ENCODE measurements around the gene DNM3.

DNM3 gene

GRCh38 chr1:172146141-172146850 is 305.0 kb downstream of the DNM3 start:
- Histone ChIP-seq H3K27ac (ENCODE audit: low read length) (peak overlapping the region; percentile 90), H3K4me1 (ENCODE audit: control insufficient read depth, insufficient read depth, low read length) (peaks cover 3% of the 10 kb centered on the region), H3K9ac (ENCODE audit: low read length in 2 of 2) (no peak overlapping the region), H3K4me3 (ENCODE audit: low read length in 2 of 2) (no peak overlapping the region), H3K27me3 (ENCODE audit: control insufficient read depth in 1 of 2, insufficient read depth in 2 of 2, low read length in 2 of 2) (no peaks in the 10 kb centered on the region), H3K36me3 (ENCODE audit: control insufficient read depth in 2 of 2, insufficient read depth in 2 of 2, low read length in 2 of 2) (no peaks in the 10 kb centered on the region), H3K9me3 (ENCODE audit: control insufficient read depth in 2 of 2, low read length in 2 of 2) (no peaks in the 10 kb centered on the region)

- H3K9ac ChIP-seq (ENCODE audit: low read length in 2 of 2): no peak overlapping the region
- no peak overlapping the region for H3K4me3 ChIP-seq (ENCODE audit: low read length in 2 of 2)
- H3K4me1 ChIP-seq (ENCODE audit: control insufficient read depth, insufficient read depth, low read length): peaks cover 3% of the 10 kb centered on the region
- H3K27ac ChIP-seq (ENCODE audit: low read length): no peak overlapping the region
- H3K9me3 ChIP-seq (ENCODE audit: control insufficient read depth in 2 of 2, low read length in 2 of 2): no peaks in the 10 kb centered on the region
- H3K36me3 ChIP-seq (ENCODE audit: control insufficient read depth in 2 of 2, insufficient read depth in 2 of 2, low read length in 2 of 2): no peaks in the 10 kb centered on the region
- H3K27me3 ChIP-seq (ENCODE audit: control insufficient read depth in 1 of 2, insufficient read depth in 2 of 2, low read length in 2 of 2): no peaks in the 10 kb centered on the region
Measured at GRCh38 chr1:172147541-172147940, 306.2 kb downstream of the DNM3 start.

GRCh38 chr1:172148213-172148612 is 306.9 kb downstream of the DNM3 start:
- H3K4me3 ChIP-seq (ENCODE audit: low read length in 2 of 2): no peak overlapping the region
- H3K9me3 ChIP-seq (ENCODE audit: control insufficient read depth in 2 of 2, low read length in 2 of 2): no peaks in the 10 kb centered on the region
- no peak overlapping the region for H3K27ac ChIP-seq (ENCODE audit: low read length)
- H3K27me3 ChIP-seq (ENCODE audit: control insufficient read depth in 1 of 2, insufficient read depth in 2 of 2, low read length in 2 of 2): no peaks in the 10 kb centered on the region
- peaks cover 3% of the 10 kb centered on the region for H3K4me1 ChIP-seq (ENCODE audit: control insufficient read depth, insufficient read depth, low read length)
- H3K36me3 ChIP-seq (ENCODE audit: control insufficient read depth in 2 of 2, insufficient read depth in 2 of 2, low read length in 2 of 2): no peaks in the 10 kb centered on the region
- no peak overlapping the region for H3K9ac ChIP-seq (ENCODE audit: low read length in 2 of 2)

- Histone ChIP-seq H3K4me3 (ENCODE audit: low read length in 2 of 2) (no peak overlapping the region), H3K9ac (ENCODE audit: low read length in 2 of 2) (no peak overlapping the region), H3K27ac (ENCODE audit: low read length) (no peak overlapping the region), H3K4me1 (ENCODE audit: control insufficient read depth, insufficient read depth, low read length) (peaks cover 3% of the 10 kb centered on the region), H3K36me3 (ENCODE audit: control insufficient read depth in 2 of 2, insufficient read depth in 2 of 2, low read length in 2 of 2) (no peaks in the 10 kb centered on the region), H3K9me3 (ENCODE audit: control insufficient read depth in 2 of 2, low read length in 2 of 2) (no peaks in the 10 kb centered on the region), H3K27me3 (ENCODE audit: control insufficient read depth in 1 of 2, insufficient read depth in 2 of 2, low read length in 2 of 2) (no peaks in the 10 kb centered on the region)
Measured at GRCh38 chr1:172148707-172149106, 307.4 kb downstream of the DNM3 start.

GRCh38 chr1:172149346-172149745 is 308.0 kb downstream of the DNM3 start:
- Histone ChIP-seq H3K4me1 (ENCODE audit: control insufficient read depth, insufficient read depth, low read length) (peaks cover 3% of the 10 kb centered on the region), H3K27ac (ENCODE audit: low read length) (no peak overlapping the region)

GRCh38 chr1:172154551-172154950 is 313.3 kb downstream of the DNM3 start:
- no peaks in the 10 kb centered on the region for H3K36me3 ChIP-seq (ENCODE audit: control insufficient read depth in 2 of 2, insufficient read depth in 2 of 2, low read length in 2 of 2)
- no peaks in the 10 kb centered on the region for H3K27me3 ChIP-seq (ENCODE audit: control insufficient read depth in 1 of 2, insufficient read depth in 2 of 2, low read length in 2 of 2)
- no peak overlapping the region for H3K4me3 ChIP-seq (ENCODE audit: low read length in 2 of 2)
- no peaks in the 10 kb centered on the region for H3K4me1 ChIP-seq (ENCODE audit: control insufficient read depth, insufficient read depth, low read length)
- no peak overlapping the region for H3K27ac ChIP-seq (ENCODE audit: low read length)
- H3K9me3 ChIP-seq (ENCODE audit: control insufficient read depth in 2 of 2, low read length in 2 of 2): no peaks in the 10 kb centered on the region
- H3K9ac ChIP-seq (ENCODE audit: low read length in 2 of 2): no peak overlapping the region

More at GRCh38 chr1:172149346-172149745, 308.0 kb downstream of the DNM3 start:
- H3K9me3 ChIP-seq (ENCODE audit: control insufficient read depth in 2 of 2, low read length in 2 of 2): no peaks in the 10 kb centered on the region
- H3K9ac ChIP-seq (ENCODE audit: low read length in 2 of 2): no peak overlapping the region
- no peaks in the 10 kb centered on the region for H3K27me3 ChIP-seq (ENCODE audit: control insufficient read depth in 1 of 2, insufficient read depth in 2 of 2, low read length in 2 of 2)
- no peak overlapping the region for H3K4me3 ChIP-seq (ENCODE audit: low read length in 2 of 2)
- H3K36me3 ChIP-seq (ENCODE audit: control insufficient read depth in 2 of 2, insufficient read depth in 2 of 2, low read length in 2 of 2): no peaks in the 10 kb centered on the region

GRCh38 chr1:172155766-172156165 is 314.5 kb downstream of the DNM3 start:
- Histone ChIP-seq H3K4me3 (ENCODE audit: low read length in 2 of 2) (no peak overlapping the region), H3K27me3 (ENCODE audit: control insufficient read depth in 1 of 2, insufficient read depth in 2 of 2, low read length in 2 of 2) (no peaks in the 10 kb centered on the region), H3K4me1 (ENCODE audit: control insufficient read depth, insufficient read depth, low read length) (no peaks in the 10 kb centered on the region), H3K9ac (ENCODE audit: low read length in 2 of 2) (no peak overlapping the region), H3K27ac (ENCODE audit: low read length) (no peak overlapping the region), H3K36me3 (ENCODE audit: control insufficient read depth in 2 of 2, insufficient read depth in 2 of 2, low read length in 2 of 2) (no peaks in the 10 kb centered on the region), H3K9me3 (ENCODE audit: control insufficient read depth in 2 of 2, low read length in 2 of 2) (no peaks in the 10 kb centered on the region)

GRCh38 chr1:172162236-172162635 is 320.9 kb downstream of the DNM3 start:
- Histone ChIP-seq H3K4me1 (ENCODE audit: control insufficient read depth, insufficient read depth, low read length) (no peaks in the 10 kb centered on the region), H3K9ac (ENCODE audit: low read length in 2 of 2) (no peak overlapping the region), H3K36me3 (ENCODE audit: control insufficient read depth in 2 of 2, insufficient read depth in 2 of 2, low read length in 2 of 2) (no peaks in the 10 kb centered on the region), H3K4me3 (ENCODE audit: low read length in 2 of 2) (no peak overlapping the region), H3K27ac (ENCODE audit: low read length) (no peak overlapping the region), H3K27me3 (ENCODE audit: control insufficient read depth in 1 of 2, insufficient read depth in 2 of 2, low read length in 2 of 2) (no peaks in the 10 kb centered on the region), H3K9me3 (ENCODE audit: control insufficient read depth in 2 of 2, low read length in 2 of 2) (no peaks in the 10 kb centered on the region)

- no peak overlapping the region for H3K9ac ChIP-seq (ENCODE audit: low read length in 2 of 2)
- no peak overlapping the region for H3K27ac ChIP-seq (ENCODE audit: low read length)
- no peaks in the 10 kb centered on the region for H3K9me3 ChIP-seq (ENCODE audit: control insufficient read depth in 2 of 2, low read length in 2 of 2)
- no peaks in the 10 kb centered on the region for H3K27me3 ChIP-seq (ENCODE audit: control insufficient read depth in 1 of 2, insufficient read depth in 2 of 2, low read length in 2 of 2)
- no peaks in the 10 kb centered on the region for H3K36me3 ChIP-seq (ENCODE audit: control insufficient read depth in 2 of 2, insufficient read depth in 2 of 2, low read length in 2 of 2)
- H3K4me1 ChIP-seq (ENCODE audit: control insufficient read depth, insufficient read depth, low read length): no peaks in the 10 kb centered on the region
- no peak overlapping the region for H3K4me3 ChIP-seq (ENCODE audit: low read length in 2 of 2)
Measured at GRCh38 chr1:172163498-172164215, 322.4 kb downstream of the DNM3 start.

- Histone ChIP-seq H3K4me3 (ENCODE audit: low read length in 2 of 2) (no peak overlapping the region), H3K27me3 (ENCODE audit: control insufficient read depth in 1 of 2, insufficient read depth in 2 of 2, low read length in 2 of 2) (no peaks in the 10 kb centered on the region), H3K36me3 (ENCODE audit: control insufficient read depth in 2 of 2, insufficient read depth in 2 of 2, low read length in 2 of 2) (no peaks in the 10 kb centered on the region), H3K9ac (ENCODE audit: low read length in 2 of 2) (no peak overlapping the region), H3K4me1 (ENCODE audit: control insufficient read depth, insufficient read depth, low read length) (no peaks in the 10 kb centered on the region), H3K27ac (ENCODE audit: low read length) (no peak overlapping the region), H3K9me3 (ENCODE audit: control insufficient read depth in 2 of 2, low read length in 2 of 2) (no peaks in the 10 kb centered on the region)
Measured at GRCh38 chr1:172165403-172165802, 324.1 kb downstream of the DNM3 start.
